ENCODE measurements around the gene IFI6.
"Not testable (repeated sequence)": the region's sequence is repeated elsewhere in the genome, so short reads cannot be mapped to it uniquely, and the experiment has no call there.

Gene IFI6

GRCh38 chr1:27633298-27633610 lies 38.7 kb downstream of the IFI6 start:
- H3K4me3 ChIP-seq (ENCODE audit: low read length), result no peak overlapping the region
- DNase-seq (ENCODE audit: low read depth), result no peak
- TF ChIP-seq CTCF (conservative IDR thresholded peaks at IDR 0.05; ENCODE audit: low read depth, low read length), result no peak

- no peak for DNase-seq (ENCODE audit: low read depth)
- H3K4me3 ChIP-seq (ENCODE audit: low read length), result no peak overlapping the region
- TF ChIP-seq CTCF (conservative IDR thresholded peaks at IDR 0.05; ENCODE audit: low read depth, low read length), result no peak
Observed at GRCh38 chr1:27632387-27633297, 39.4 kb downstream of the IFI6 start.

DNA sequence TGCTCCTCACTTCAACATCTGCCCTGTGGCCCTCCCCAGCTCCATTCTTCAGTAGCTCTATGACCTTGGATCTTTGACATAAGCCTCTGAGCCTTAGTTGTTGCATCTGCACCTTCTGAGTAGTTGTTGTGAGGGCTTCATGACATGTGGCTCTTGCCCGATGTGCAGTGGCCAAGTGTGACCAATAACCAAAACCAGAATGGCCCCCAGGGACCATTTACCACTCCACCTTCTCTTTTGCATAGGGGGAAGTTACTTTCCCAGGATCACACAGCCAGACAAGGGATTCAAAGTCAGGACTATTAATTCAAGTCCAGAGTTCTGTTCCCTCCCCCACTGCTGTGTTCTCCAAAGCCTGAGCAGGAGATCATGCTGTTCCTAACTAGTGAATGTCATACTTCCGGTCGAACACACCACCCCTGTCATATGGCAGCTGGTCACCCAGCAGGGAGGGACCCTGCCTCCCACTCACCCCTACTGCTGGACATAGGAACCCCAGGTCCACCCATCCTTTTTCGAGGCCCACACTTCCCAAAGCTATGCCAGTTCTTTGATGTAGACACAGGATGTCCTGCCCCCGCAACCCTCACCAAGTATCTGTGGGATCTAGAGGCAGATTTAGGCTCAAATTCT lies 41.0 kb downstream of the IFI6 start:
- no peak for TF ChIP-seq CTCF (conservative IDR thresholded peaks at IDR 0.05; ENCODE audit: low read depth, low read length)
- no peak overlapping the region for H3K4me3 ChIP-seq (ENCODE audit: low read length)
- DNase-seq (ENCODE audit: low read depth), result no peak

GRCh38 chr1:27628712-27629111 lies 43.3 kb downstream of the IFI6 start:
- H3K4me3 ChIP-seq (ENCODE audit: low read length), result no peak overlapping the region
- TF ChIP-seq CTCF (conservative IDR thresholded peaks at IDR 0.05; ENCODE audit: low read depth, low read length), result no peak
- no peak for DNase-seq (ENCODE audit: low read depth)

- not testable (repeated sequence) for DNase-seq (ENCODE audit: low read depth); H3K4me3 ChIP-seq (ENCODE audit: low read length)
Observed at GRCh38 chr1:27627733-27628132, 44.3 kb downstream of the IFI6 start.

DNA sequence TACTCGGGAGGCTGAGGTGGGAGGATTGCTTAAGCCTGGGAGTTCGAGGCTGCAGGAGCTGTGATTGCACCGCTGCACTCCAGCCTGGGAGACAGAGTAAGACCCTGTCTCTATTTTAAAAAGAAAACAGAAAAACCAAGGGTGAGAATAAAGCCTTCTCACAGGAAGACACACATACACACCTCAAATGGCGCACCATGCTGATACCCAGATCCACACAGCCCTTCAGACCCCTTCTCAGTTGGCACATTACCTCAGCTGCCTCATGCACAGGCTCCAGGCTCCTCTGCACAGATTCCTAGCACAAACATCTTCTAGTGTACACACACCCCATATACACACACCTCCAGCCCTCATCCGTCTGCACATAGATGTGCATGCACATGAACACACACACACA lies 44.9 kb downstream of the IFI6 start:
- no peak for DNase-seq (ENCODE audit: low read depth)
- H3K4me3 ChIP-seq (ENCODE audit: low read length), result no peak overlapping the region
- TF ChIP-seq CTCF (conservative IDR thresholded peaks at IDR 0.05; ENCODE audit: low read depth, low read length), result no peak

DNA sequence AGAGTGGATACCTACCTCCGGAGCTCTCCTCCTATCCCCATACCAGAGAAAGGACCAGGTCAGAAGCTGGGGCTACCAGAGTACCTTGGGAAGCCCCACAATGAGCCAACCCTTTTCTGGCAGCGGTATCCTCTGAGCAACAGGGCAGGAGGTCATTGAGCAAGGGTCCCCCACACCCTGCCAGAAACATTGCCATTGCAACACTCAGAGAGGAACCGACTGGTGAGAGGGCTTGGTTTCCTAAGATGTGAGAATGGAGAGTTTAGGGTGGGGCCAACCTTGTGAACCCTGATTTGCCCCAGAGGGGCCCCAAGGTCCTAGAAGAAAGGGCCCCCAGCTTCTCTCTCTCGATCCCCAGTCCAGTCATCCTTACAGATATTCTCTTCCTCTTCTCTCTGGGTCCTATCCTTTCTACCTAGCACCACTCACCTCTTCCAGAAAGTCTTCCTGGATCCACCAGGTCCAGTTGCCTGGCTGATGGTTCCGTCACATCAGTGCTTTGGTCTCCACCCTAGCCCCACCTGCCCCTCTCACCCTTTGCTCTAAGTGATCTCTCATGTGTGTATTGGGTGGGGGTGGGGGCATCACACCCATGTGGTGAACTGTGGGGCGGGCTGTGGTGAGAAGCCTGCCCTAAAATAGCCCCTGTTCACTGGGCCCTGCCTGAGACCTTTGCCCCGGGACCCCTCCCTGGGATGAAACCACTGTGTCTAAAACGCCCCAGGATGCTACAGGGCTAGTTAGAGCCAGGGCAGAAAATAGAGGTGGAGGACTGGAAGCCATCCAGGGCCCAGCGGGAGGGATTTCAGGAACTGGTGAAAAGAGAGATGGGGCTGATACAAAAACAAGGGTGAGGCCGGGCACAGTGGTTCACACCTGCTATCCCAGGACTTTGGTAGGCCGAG lies 45.7 kb downstream of the IFI6 start:
- H3K4me3 ChIP-seq (ENCODE audit: low read length), result no peak overlapping the region
- TF ChIP-seq CTCF (conservative IDR thresholded peaks at IDR 0.05; ENCODE audit: low read depth, low read length), result no peak
- DNase-seq (ENCODE audit: low read depth), result no peak

Measured in retinal pigment epithelial cell (primary cell).